Measurements from ENCODE around the gene RDM1. TPM values are rescaled to one million over a fixed set of nuclear protein-coding genes. Genes with fewer than 3 reads are reported as not detected.

Gene RDM1
- polyA plus RNA-seq, 1 donor (not counting 4 experiments of a cell fraction or from before 2014, with no cell fraction given) = 1.1 TPM

GRCh38 chr17:35909408-35909807 is 21.2 kb downstream of the RDM1 start:
- H3K9me1 ChIP-seq (ENCODE audit: control insufficient read depth, extremely low read depth, insufficient read depth, low read length) = no peaks in the 10 kb centered on the region
- H4K20me1 ChIP-seq (ENCODE audit: control insufficient read depth, extremely low read depth, insufficient read depth, low read length) = no peaks in the 10 kb centered on the region
- FAIRE-seq = no peak
- peaks cover 4% of the 10 kb centered on the region for H3K27me3 ChIP-seq (ENCODE audit: control insufficient read depth, extremely low read depth, insufficient read depth, low read length)
- H3K36me3 ChIP-seq (ENCODE audit: control insufficient read depth in 2 of 2, extremely low read depth in 1 of 2, insufficient read depth in 2 of 2, low read length in 2 of 2) = no peaks in the 10 kb centered on the region
- no peaks in the 10 kb centered on the region for H3K79me2 ChIP-seq (ENCODE audit: control insufficient read depth, insufficient read depth, low read length)
- dilution Hi-C loops (cut with MboI; ENCODE audit: extremely low pct_ligation_motif_present, low sequenced_read_pairs) = no loop called here
- H3K4me3 ChIP-seq (ENCODE audit: control insufficient read depth in 2 of 3, extremely low read depth in 1 of 3, insufficient read depth in 2 of 3, low read depth in 1 of 3, low read length in 3 of 3) = no peak overlapping the region
- no peak for TF ChIP-seq CTCF (optimal IDR thresholded peaks at IDR 0.05 in 1 of 3, IDR thresholded peaks at IDR 0.05 in 1 of 3, conservative IDR thresholded peaks at IDR 0.05 in 1 of 3; ENCODE audit: extremely low read depth in 1 of 3, insufficient read depth in 2 of 3, low read length in 3 of 3)
- TF ChIP-seq EZH2 (IDR thresholded peaks at IDR 0.05; ENCODE audit: low read length) = no peak
- no peaks in the 10 kb centered on the region for H3K4me1 ChIP-seq (ENCODE audit: control insufficient read depth, extremely low read depth, insufficient read depth, low read length)
- H3K4me2 ChIP-seq (ENCODE audit: control insufficient read depth, extremely low read depth, insufficient read depth, low read depth, low read length) = no peak overlapping the region
- H3K27ac ChIP-seq (ENCODE audit: control insufficient read depth, insufficient read depth, low read length) = no peak overlapping the region
- no peak overlapping the region for H3K9ac ChIP-seq (ENCODE audit: control insufficient read depth, extremely low read depth, insufficient read depth, low read length)
- no peaks in the 10 kb centered on the region for H3K9me3 ChIP-seq (ENCODE audit: control insufficient read depth, low read depth, low read length)
- DNase-seq (ENCODE audit: low read depth, low spot score) = no peak
- H2AFZ ChIP-seq (ENCODE audit: control insufficient read depth, low read length) = no peak overlapping the region

- dilution Hi-C loops (cut with MboI; ENCODE audit: extremely low pct_ligation_motif_present, low sequenced_read_pairs) = no loop called here
- Histone ChIP-seq H3K4me2 (ENCODE audit: control insufficient read depth, extremely low read depth, insufficient read depth, low read depth, low read length) (no peak overlapping the region), H3K4me1 (ENCODE audit: control insufficient read depth, extremely low read depth, insufficient read depth, low read length) (no peaks in the 10 kb centered on the region), H2AFZ (ENCODE audit: control insufficient read depth, low read length) (no peak overlapping the region), H3K36me3 (ENCODE audit: control insufficient read depth in 2 of 2, extremely low read depth in 1 of 2, insufficient read depth in 2 of 2, low read length in 2 of 2) (no peaks in the 10 kb centered on the region), H3K9ac (ENCODE audit: control insufficient read depth, extremely low read depth, insufficient read depth, low read length) (no peak overlapping the region), H3K79me2 (ENCODE audit: control insufficient read depth, insufficient read depth, low read length) (no peaks in the 10 kb centered on the region), H3K27ac (ENCODE audit: control insufficient read depth, insufficient read depth, low read length) (no peak overlapping the region), H3K9me1 (ENCODE audit: control insufficient read depth, extremely low read depth, insufficient read depth, low read length) (no peaks in the 10 kb centered on the region), H4K20me1 (ENCODE audit: control insufficient read depth, extremely low read depth, insufficient read depth, low read length) (no peaks in the 10 kb centered on the region), H3K9me3 (ENCODE audit: control insufficient read depth, low read depth, low read length) (no peaks in the 10 kb centered on the region), H3K4me3 (ENCODE audit: control insufficient read depth in 2 of 3, extremely low read depth in 1 of 3, insufficient read depth in 2 of 3, low read depth in 1 of 3, low read length in 3 of 3) (no peak overlapping the region), H3K27me3 (ENCODE audit: control insufficient read depth, extremely low read depth, insufficient read depth, low read length) (peaks cover 4% of the 10 kb centered on the region)
- FAIRE-seq = no peak
- DNase-seq (ENCODE audit: low read depth, low spot score) = no peak
- no peak for TF ChIP-seq EZH2 (IDR thresholded peaks at IDR 0.05; ENCODE audit: low read length)
- no peak for TF ChIP-seq CTCF (optimal IDR thresholded peaks at IDR 0.05 in 1 of 3, IDR thresholded peaks at IDR 0.05 in 1 of 3, conservative IDR thresholded peaks at IDR 0.05 in 1 of 3; ENCODE audit: extremely low read depth in 1 of 3, insufficient read depth in 2 of 3, low read length in 3 of 3)
Observed at GRCh38 chr17:35907691-35908090, 22.9 kb downstream of the RDM1 start.
